CMK (cell line): Measurements from ENCODE around the gene OXCT1.
"Not testable (repeated sequence)": the region's sequence is repeated elsewhere in the genome, so short reads cannot be mapped to it uniquely, and the experiment has no call there.

Experiments
- DNase-seq: peaks from one replicate; pipeline ENCODE4 v3.0.0-alpha.2; 2010; ENCODE audit warnings: low read depth

The OXCT1 gene

GRCh38 chr5:41821051-41821450 lies 49.2 kb downstream of the OXCT1 start:
- no peak for DNase-seq

- no peak for DNase-seq
These were observed 50.1 kb downstream of the OXCT1 start for GRCh38 chr5:41820150-41820549.

- no peak for DNase-seq
These were observed 52.5 kb downstream of the OXCT1 start for GRCh38 chr5:41817625-41818301.

- no peak for DNase-seq
These were observed 54.5 kb downstream of the OXCT1 start for GRCh38 chr5:41815663-41816229.

GRCh38 chr5:41815261-41815660 lies 55.0 kb downstream of the OXCT1 start:
- DNase-seq: no peak

GRCh38 chr5:41814306-41814705 lies 55.9 kb downstream of the OXCT1 start:
- not testable (repeated sequence) for DNase-seq

GRCh38 chr5:41812156-41812555 lies 58.1 kb downstream of the OXCT1 start:
- DNase-seq: no peak

- no peak for DNase-seq
These were observed 61.1 kb downstream of the OXCT1 start for GRCh38 chr5:41809128-41809527.

- no peak for DNase-seq
These were observed 61.9 kb downstream of the OXCT1 start for GRCh38 chr5:41808294-41808693.

GRCh38 chr5:41797662-41798061 lies 72.6 kb downstream of the OXCT1 start:
- no peak for DNase-seq

- DNase-seq: no peak
These were observed 74.2 kb downstream of the OXCT1 start for GRCh38 chr5:41796061-41796460.

- DNase-seq: no peak
These were observed 75.1 kb downstream of the OXCT1 start for GRCh38 chr5:41795125-41795524.

GRCh38 chr5:41794471-41794870 lies 75.8 kb downstream of the OXCT1 start:
- DNase-seq: no peak

GRCh38 chr5:41793141-41793770 lies 77.0 kb downstream of the OXCT1 start:
- DNase-seq: no peak

GRCh38 chr5:41790038-41790776 lies 80.0 kb downstream of the OXCT1 start:
- DNase-seq: no peak

- no peak for DNase-seq
These were observed 80.8 kb downstream of the OXCT1 start for GRCh38 chr5:41789434-41789833.

- DNase-seq: no peak
These were observed 81.3 kb downstream of the OXCT1 start for GRCh38 chr5:41788941-41789368.

- DNase-seq: no peak
These were observed 83.0 kb downstream of the OXCT1 start for GRCh38 chr5:41787265-41787664.

- no peak for DNase-seq
These were observed 85.2 kb downstream of the OXCT1 start for GRCh38 chr5:41785061-41785460.

GRCh38 chr5:41778410-41778809 lies 91.8 kb downstream of the OXCT1 start:
- no peak for DNase-seq

GRCh38 chr5:41776435-41776834 lies 93.8 kb downstream of the OXCT1 start:
- no peak for DNase-seq

GRCh38 chr5:41773799-41774198 lies 96.4 kb downstream of the OXCT1 start:
- DNase-seq: no peak
